ENCODE results near the gene RAB33B. TPM values are rescaled to one million over a fixed set of nuclear protein-coding genes. Genes with fewer than 3 reads are reported as not detected.
"Not testable (repeated sequence)": the region's sequence is repeated elsewhere in the genome, so short reads cannot be mapped to it uniquely, and the experiment has no call there.

Gene RAB33B
- total RNA-seq, 4 donors from 2014 or later, result 6.8 to 8.1 (median 7.1) TPM

DNA sequence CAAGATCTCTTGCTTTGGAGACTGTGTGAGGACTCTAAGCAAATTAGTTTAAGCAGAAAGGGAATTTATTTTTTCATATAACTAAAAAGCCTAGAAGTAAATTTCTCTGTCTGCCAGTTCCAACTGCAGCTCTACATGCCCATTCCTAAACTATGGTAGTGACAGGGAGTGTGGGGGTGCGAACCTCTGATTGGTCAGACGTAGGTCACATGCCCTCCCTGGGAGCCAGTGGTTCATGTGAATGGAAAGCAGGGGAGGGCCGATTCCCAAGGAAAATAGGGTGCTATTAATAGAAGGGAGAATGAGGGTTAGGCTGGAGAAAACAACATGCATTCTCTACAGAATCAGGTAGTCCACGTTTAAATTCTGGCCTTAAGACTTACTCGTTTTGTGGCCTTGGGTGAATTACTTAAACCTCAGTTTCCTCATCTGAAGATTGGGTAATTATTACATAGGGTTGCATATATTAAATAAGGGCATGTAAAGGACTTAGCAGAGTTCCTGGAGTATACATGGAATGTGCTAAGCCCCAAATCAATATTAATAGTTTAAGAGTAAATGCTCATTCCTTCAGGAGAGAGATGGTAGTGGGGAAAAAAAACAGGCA, 7.2 kb downstream of the RAB33B start:
- 82 to 100% methylated on average over 2 to 5 of the region's 5 CpGs for WGBS, 2 donors (ENCODE audit: low coverage in 1 of 2)
- no peak overlapping the region for H3K4me3 ChIP-seq
- in situ Hi-C loops (cut with MboI; ENCODE audit: low pct_ligation_motif_present in 1 of 4, low pct_unique_long_range_greater_than_20kb in 1 of 4, low sequenced_read_pairs in 3 of 4) (no loop called here), intact Hi-C loops (cut with DNase I; ENCODE audit: low total_unique reads) (no loop called here)
- H3K27me3 ChIP-seq, result no peaks in the 10 kb centered on the region
- H3K27ac ChIP-seq, result no peak overlapping the region
- TF ChIP-seq POLR2A (IDR thresholded peaks at IDR 0.05) (no peak), EP300 (IDR thresholded peaks at IDR 0.05; ENCODE audit: low read depth) (no peak)
- TF ChIP-seq, protein P1, sequence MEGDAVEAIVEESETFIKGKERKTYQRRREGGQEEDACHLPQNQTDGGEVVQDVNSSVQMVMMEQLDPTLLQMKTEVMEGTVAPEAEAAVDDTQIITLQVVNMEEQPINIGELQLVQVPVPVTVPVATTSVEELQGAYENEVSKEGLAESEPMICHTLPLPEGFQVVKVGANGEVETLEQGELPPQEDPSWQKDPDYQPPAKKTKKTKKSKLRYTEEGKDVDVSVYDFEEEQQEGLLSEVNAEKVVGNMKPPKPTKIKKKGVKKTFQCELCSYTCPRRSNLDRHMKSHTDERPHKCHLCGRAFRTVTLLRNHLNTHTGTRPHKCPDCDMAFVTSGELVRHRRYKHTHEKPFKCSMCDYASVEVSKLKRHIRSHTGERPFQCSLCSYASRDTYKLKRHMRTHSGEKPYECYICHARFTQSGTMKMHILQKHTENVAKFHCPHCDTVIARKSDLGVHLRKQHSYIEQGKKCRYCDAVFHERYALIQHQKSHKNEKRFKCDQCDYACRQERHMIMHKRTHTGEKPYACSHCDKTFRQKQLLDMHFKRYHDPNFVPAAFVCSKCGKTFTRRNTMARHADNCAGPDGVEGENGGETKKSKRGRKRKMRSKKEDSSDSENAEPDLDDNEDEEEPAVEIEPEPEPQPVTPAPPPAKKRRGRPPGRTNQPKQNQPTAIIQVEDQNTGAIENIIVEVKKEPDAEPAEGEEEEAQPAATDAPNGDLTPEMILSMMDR (IDR thresholded peaks at IDR 0.05), result no peak
- H3K4me1 ChIP-seq, result peaks cover 3 to 24% (median 4%) of the 10 kb centered on the region in 4 donors
- H3K9me3 ChIP-seq, result no peaks in the 10 kb centered on the region
- no peak for DNase-seq
- H3K36me3 ChIP-seq, result no peaks in the 10 kb centered on the region

DNA sequence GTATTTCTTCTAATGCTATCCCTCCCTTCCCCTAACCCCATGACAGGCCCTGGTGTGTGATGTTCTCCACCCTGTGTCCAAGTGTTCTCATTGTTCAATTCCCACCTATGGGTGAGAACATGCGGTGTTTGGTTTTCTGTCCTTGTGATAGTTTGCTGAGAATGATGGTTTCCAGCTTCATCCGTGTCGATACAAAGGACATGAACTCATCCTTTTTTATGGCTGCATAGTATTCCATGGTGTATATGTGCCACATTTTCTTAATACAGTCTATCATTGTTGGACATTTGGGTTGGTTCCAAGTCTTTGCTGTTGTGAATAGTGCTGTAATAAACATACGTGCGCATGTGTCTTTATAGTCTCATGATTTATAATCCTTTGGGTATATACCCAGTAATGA, 10.6 kb downstream of the RAB33B start:
- H3K4me1 ChIP-seq; H3K27me3 ChIP-seq; H3K9me3 ChIP-seq; intact Hi-C loops (cut with DNase I; ENCODE audit: low total_unique reads); in situ Hi-C loops (cut with MboI; ENCODE audit: low pct_ligation_motif_present in 1 of 4, low pct_unique_long_range_greater_than_20kb in 1 of 4, low sequenced_read_pairs in 3 of 4); H3K4me3 ChIP-seq; H3K36me3 ChIP-seq; DNase-seq; H3K27ac ChIP-seq: not testable (repeated sequence)
- 98 to 100% methylated on average over 2 to 5 of the region's 5 CpGs for WGBS, 2 donors (ENCODE audit: low coverage in 1 of 2)

DNA sequence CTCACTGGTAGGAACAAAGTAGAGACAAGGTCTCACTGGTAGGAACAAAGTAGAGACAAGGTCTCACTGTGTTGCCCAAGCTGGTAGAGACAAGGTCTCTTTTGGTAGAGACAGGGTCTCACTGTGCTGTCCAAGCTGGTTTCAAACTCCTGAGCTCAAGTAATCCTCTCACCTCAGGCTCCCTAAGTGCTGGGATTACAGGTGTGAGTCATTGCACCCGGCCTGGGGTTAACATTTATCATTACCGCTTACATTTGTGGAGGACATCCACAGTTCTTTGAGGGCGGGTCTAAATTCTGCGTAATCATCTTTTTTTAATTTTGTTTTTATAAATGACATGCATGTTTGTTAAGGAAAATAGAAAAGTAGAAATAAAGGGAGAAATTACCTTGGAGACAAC, 12.0 kb downstream of the RAB33B start:
- in situ Hi-C loops (cut with MboI; ENCODE audit: low pct_ligation_motif_present in 1 of 4, low pct_unique_long_range_greater_than_20kb in 1 of 4, low sequenced_read_pairs in 3 of 4) (no loop called here), intact Hi-C loops (cut with DNase I; ENCODE audit: low total_unique reads) (no loop called here)
- H3K4me3 ChIP-seq, result no peak overlapping the region
- TF ChIP-seq, protein P1 (IDR thresholded peaks at IDR 0.05), result no peak
- no peak for TF ChIP-seq POLR2A (IDR thresholded peaks at IDR 0.05)
- no peak for TF ChIP-seq POLR2AphosphoS5 (IDR thresholded peaks at IDR 0.05)
- no peak for TF ChIP-seq EP300 (IDR thresholded peaks at IDR 0.05; ENCODE audit: low read depth)
- H3K9me3 ChIP-seq, result peaks cover 0 to 6% of the 10 kb centered on the region in 2 donors
- peaks cover 0 to 3% (median 0%) of the 10 kb centered on the region in 4 donors for H3K36me3 ChIP-seq
- H3K27ac ChIP-seq, result no peak overlapping the region
- DNase-seq, result no peak
- 96 to 100% methylated on average over 2 to 4 of the region's 4 CpGs for WGBS, 2 donors (ENCODE audit: low coverage in 1 of 2)
- no peaks in the 10 kb centered on the region for H3K27me3 ChIP-seq
- peaks cover 0 to 5% (median 0%) of the 10 kb centered on the region in 4 donors for H3K4me1 ChIP-seq

DNA sequence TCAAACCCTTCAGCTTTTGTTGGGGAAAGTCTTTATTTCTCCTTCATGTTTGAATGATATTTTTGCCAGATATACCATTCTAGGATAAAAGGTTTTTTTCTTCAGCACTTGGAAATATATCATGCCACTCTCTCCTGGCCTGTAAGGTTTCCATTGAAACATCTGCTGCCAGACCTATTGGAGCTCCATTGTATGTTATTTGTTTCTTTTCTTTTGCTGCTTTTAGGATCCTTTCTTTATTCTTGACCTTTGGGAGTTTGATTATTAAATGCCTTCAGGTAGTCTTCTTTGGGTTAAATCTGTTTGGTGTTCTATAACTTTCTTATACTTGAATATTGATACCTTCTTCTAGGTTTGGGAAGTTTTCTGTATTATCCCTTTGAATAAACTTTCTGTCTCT, 14.8 kb downstream of the RAB33B start:
- DNase-seq, result not testable (repeated sequence)

DNA sequence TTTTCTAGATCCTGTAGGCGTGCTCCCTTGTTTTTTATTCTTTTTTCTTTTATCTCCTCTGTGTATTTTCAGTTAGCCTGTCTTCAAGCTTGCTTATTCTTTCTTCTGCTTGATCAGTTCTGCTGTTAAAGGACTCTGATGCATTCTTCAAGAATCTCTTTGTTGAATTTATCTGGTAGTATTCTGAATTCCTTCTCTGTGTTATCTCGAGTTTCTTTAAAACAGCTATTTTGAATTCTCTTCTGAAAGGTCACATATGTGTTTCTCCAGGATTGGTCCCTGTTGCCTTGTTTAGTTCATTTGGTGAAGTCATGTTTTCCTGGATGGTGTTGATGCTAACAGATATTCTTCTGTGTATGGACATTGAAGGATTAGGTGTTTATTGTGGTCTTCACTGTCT, 15.3 kb downstream of the RAB33B start:
- Histone ChIP-seq H3K27me3 (no peaks in the 10 kb centered on the region), H3K27ac (no peak overlapping the region), H3K4me3 (no peak overlapping the region), H3K4me1 (peaks cover 0 to 5% (median 0%) of the 10 kb centered on the region in 4 donors), H3K9me3 (peaks cover 0 to 6% of the 10 kb centered on the region in 2 donors), H3K36me3 (peaks cover 0 to 13% (median 7%) of the 10 kb centered on the region in 4 donors)
- in situ Hi-C loops (cut with MboI; ENCODE audit: low pct_ligation_motif_present in 1 of 4, low pct_unique_long_range_greater_than_20kb in 1 of 4, low sequenced_read_pairs in 3 of 4) (no loop called here), intact Hi-C loops (cut with DNase I; ENCODE audit: low total_unique reads) (no loop called here)
- no peak for DNase-seq
- WGBS, 2 donors (ENCODE audit: low coverage in 1 of 2), result 93 to 96% methylated on average over 2 of the region's 2 CpGs
- TF ChIP-seq, protein P1 (IDR thresholded peaks at IDR 0.05), result no peak
- TF ChIP-seq EP300 (IDR thresholded peaks at IDR 0.05; ENCODE audit: low read depth) (no peak), POLR2A (IDR thresholded peaks at IDR 0.05) (no peak), POLR2AphosphoS5 (IDR thresholded peaks at IDR 0.05) (no peak)

More for the DNA sequence above, 14.8 kb downstream of the RAB33B start:
- H3K4me3 ChIP-seq; H3K27ac ChIP-seq; H3K27me3 ChIP-seq; intact Hi-C loops (cut with DNase I; ENCODE audit: low total_unique reads); H3K4me1 ChIP-seq; H3K9me3 ChIP-seq; in situ Hi-C loops (cut with MboI; ENCODE audit: low pct_ligation_motif_present in 1 of 4, low pct_unique_long_range_greater_than_20kb in 1 of 4, low sequenced_read_pairs in 3 of 4): not testable (repeated sequence)
- H3K36me3 ChIP-seq, result peaks cover 0 to 13% (median 7%) of the 10 kb centered on the region in 4 donors

All from transverse colon (tissue), 4 donors.